A549 (cell line): ENCODE results near the gene PISD. TPM values are rescaled to one million over a fixed set of nuclear protein-coding genes. Genes with fewer than 3 reads are reported as not detected.

Source experiments
- ATAC-seq, 2 experiments: fragments of 200-7000 bp in 1 of 2; fragments of >200 bp in 1 of 2; cut with Nextera tagmentation in 1 of 2; cut with Tn5 transposase in 1 of 2; 3 replicates each; pipeline versions ENCODE4 v1.8.0 to v1.9.1; 2018 to 2020; ENCODE audit warnings: mild to moderate bottlenecking in 1 of 2, moderate library complexity in 1 of 2
- CTCF ChIA-PET: fragments of 300-600 bp; sonication (Branson Sonifier 250); formaldehyde crosslinking; extraction: SDS; loops from one replicate; lab custom pipeline; 2021; ENCODE audit warnings: antibody characterized with exemption, inconsistent platforms; lab: Yijun Ruan, JAX
- POLR2A ChIA-PET: fragments of 350-600 bp; formaldehyde crosslinking; extraction: SDS; loops from one replicate; lab custom pipeline; 2021; ENCODE audit warnings: antibody characterized with exemption, inconsistent platforms; lab: Yijun Ruan, JAX
- DNase-seq, 2 experiments: peaks; one replicate each; pipeline versions ENCODE4 v3.0.0 to v3.0.0-alpha.2; 2011 to 2016; ENCODE audit warnings: low read depth in 1 of 2, low spot score in 1 of 2
- FAIRE-seq: peaks from 2 replicates; lab custom pipeline; 2011; peaks lifted over from hg19 to GRCh38; lab: Jason Lieb, UNC
- H3K27ac ChIP-seq, 2 experiments: fragments of >200 bp; sonication (Bioruptor Twin); formaldehyde crosslinking; 3 replicates each; pipeline ENCODE4 v1.5.1; 2016 to 2017
- H3K4me1 ChIP-seq: fragments of >200 bp; sonication (Bioruptor Twin); formaldehyde crosslinking; 3 replicates; pipeline ENCODE4 v1.6.1; 2016
- H3K4me2 ChIP-seq: fragments of >200 bp; sonication (Bioruptor Twin); formaldehyde crosslinking; 3 replicates; pipeline ENCODE4 v1.6.1; 2016
- H3K4me3 ChIP-seq: fragments of >200 bp; sonication (Bioruptor Twin); formaldehyde crosslinking; 3 replicates; pipeline ENCODE4 v1.5.1; 2016
- H3K9me3 ChIP-seq: fragments of >200 bp; sonication (Bioruptor Twin); formaldehyde crosslinking; 3 replicates; pipeline ENCODE4 v1.6.1; 2016
- ATOH8 ChIP-seq: fragments of 250-450 bp; sonication (Bioruptor Pico); IDR thresholded peaks from 2 replicates; pipeline ENCODE4 v1.5.0; 2020; ENCODE audit warnings: low read depth, mild to moderate bottlenecking, moderate library complexity
- BHLHE40 ChIP-seq: IDR thresholded peaks from 2 replicates; pipeline ENCODE4 v1.6.1; 2012; ENCODE audit warnings: low read depth, low read length, inconsistent platforms
- CBX2 ChIP-seq: fragments of 200-600 bp; sonication (generic); IDR thresholded peaks from 2 replicates; pipeline ENCODE4 v1.6.1; 2016; ENCODE audit warnings: low read depth, mild to moderate bottlenecking, borderline replicate concordance
- E2F6 ChIP-seq: IDR thresholded peaks from 2 replicates; pipeline ENCODE4 v1.6.1; 2012; ENCODE audit warnings: low read depth, borderline replicate concordance
- EHMT2 ChIP-seq: fragments of 200-600 bp; sonication (generic); IDR thresholded peaks from 2 replicates; pipeline ENCODE4 v1.6.1; 2016; ENCODE audit warnings: antibody characterized with exemption, low read depth, mild to moderate bottlenecking, moderate library complexity
- FOSL2 ChIP-seq, 2 experiments: fragments of 450-650 bp in 1 of 2; fragments of >200 bp in 1 of 2; sonication (Bioruptor Twin) in 1 of 2; formaldehyde crosslinking; IDR thresholded peaks; 2 replicates each; pipeline versions ENCODE4 v1.5.0 to v1.6.1; 2016 to 2020; ENCODE audit warnings: mild to moderate bottlenecking in 1 of 2, moderate library complexity in 1 of 2
- GATA3 ChIP-seq: IDR thresholded peaks from 2 replicates; pipeline ENCODE4 v1.6.1; 2012; ENCODE audit warnings: borderline replicate concordance
- HOXB5 ChIP-seq: fragments of 250-450 bp; sonication (Bioruptor Pico); IDR thresholded peaks from 2 replicates; pipeline ENCODE4 v1.5.0; 2020; ENCODE audit warnings: mild to moderate bottlenecking, moderate library complexity
- JUNB ChIP-seq: fragments of >200 bp; sonication (Bioruptor Twin); formaldehyde crosslinking; IDR thresholded peaks from 2 replicates; pipeline ENCODE4 v1.6.1; 2016
- MAX ChIP-seq: IDR thresholded peaks from 2 replicates; pipeline ENCODE4 v1.6.1; 2012
- NFE2L2 ChIP-seq: fragments of 150-350 bp; conservative IDR thresholded peaks from 2 replicates; pipeline ENCODE4 v1.6.1; 2014; ENCODE audit warnings: low read length
- PBX3 ChIP-seq: IDR thresholded peaks from 2 replicates; pipeline ENCODE4 v1.6.1; 2012
- POLR2A ChIP-seq: IDR thresholded peaks from 2 replicates; pipeline ENCODE4 v1.6.1; 2012; ENCODE audit warnings: mild to moderate bottlenecking, low read length
- REST ChIP-seq: fragments of 200-600 bp; sonication (generic); IDR thresholded peaks from 2 replicates; pipeline ENCODE4 v1.6.1; 2016; ENCODE audit warnings: antibody characterized with exemption, mild to moderate bottlenecking, moderate library complexity
- SREBF2 ChIP-seq: fragments of 450-650 bp; IDR thresholded peaks from 2 replicates; pipeline ENCODE4 v1.6.1; 2014; ENCODE audit warnings: mild to moderate bottlenecking, moderate library complexity
- TFCP2L1 ChIP-seq: fragments of 250-450 bp; sonication (Bioruptor Pico); IDR thresholded peaks from 2 replicates; pipeline ENCODE4 v1.5.0; 2021; ENCODE audit warnings: mild to moderate bottlenecking
- USF2 ChIP-seq: fragments of 450-650 bp; IDR thresholded peaks from 2 replicates; pipeline ENCODE4 v1.6.1; 2014; ENCODE audit warnings: antibody characterized with exemption
- ZC3H11A ChIP-seq: fragments of 450-650 bp; IDR thresholded peaks from 2 replicates; pipeline ENCODE4 v1.6.1; 2014; ENCODE audit warnings: antibody characterized with exemption, mild to moderate bottlenecking
- ZFP36 ChIP-seq: fragments of 450-650 bp; IDR thresholded peaks from 2 replicates; pipeline ENCODE4 v1.6.1; 2014; ENCODE audit warnings: borderline replicate concordance; ENCODE audit not compliant: partially characterized antibody
- ZNF302 ChIP-seq: fragments of 250-450 bp; sonication (Bioruptor Pico); IDR thresholded peaks from 2 replicates; pipeline ENCODE4 v1.9.0; 2021; ENCODE audit warnings: inconsistent platforms, mild to moderate bottlenecking, moderate library complexity
- WGBS: methylation state at CpG from one replicate; pipeline ENCODE4 v1.1.6; 2017; ENCODE audit errors: missing lambda C conversion rate; 5-methylcytosine and 5-hydroxymethylcytosine counted together
- polyA plus RNA-seq, 4 experiments: library from polyadenylated mRNA; depleted of rRNA in 3 of 4; stranded (reverse); fragments of >200 nt; fragmentation: RNase III in 1 of 4; extraction: RNeasy Plus Mini Kit Qiagen cat#74134 plus additional on column Dnase treatment in 1 of 4; gene quantifications; 2 replicates in 3 of 4; 3 replicates in 1 of 4; pipeline ENCODE4 v1.2.3, GENCODE V29; 2011 to 2017

PISD gene
- polyA plus RNA-seq, 2 of the 4 experiments (the other 2 are of a cell fraction) = 11.0 to 17.3 TPM

- no peaks in the 10 kb centered on the region for H3K9me3 ChIP-seq
- FAIRE-seq = no peak
- peak overlapping the region; percentile 44 for H3K4me2 ChIP-seq
- ChIA-PET CTCF (no interaction called here), POLR2A (no interaction called here)
- peak overlapping the region in 1 of 2 experiments; percentile 76; a peak in 3 of 6 replicates for H3K27ac ChIP-seq
- peak; percentile 52 to 59 for ATAC-seq
- TF ChIP-seq EHMT2 (no peak), PBX3 (no peak), BHLHE40 (no peak), ZC3H11A (no peak), REST (no peak), GATA3 (peak; percentile 42; the same call in 1 of the 2 replicates), MAX (peak; percentile 34; the same call in 1 of the 2 replicates), SREBF2 (no peak), ZNF302 (CRISPR knock-in tag) (no peak), TFCP2L1 (CRISPR knock-in tag) (no peak), JUNB (peak; percentile 22; the same call in 1 of the 2 replicates), HOXB5 (CRISPR knock-in tag) (no peak), FOSL2 (IDR thresholded peaks at IDR 0.05) (no peak), FOSL2 (CRISPR knock-in tag; IDR thresholded peaks at IDR 0.05) (peak; percentile 44), USF2 (peak; percentile 24; the same call in 1 of the 2 replicates), POLR2A (no peak), CBX2 (no peak), E2F6 (no peak), ZFP36 (no peak), NFE2L2 (no peak)
- H3K4me3 ChIP-seq = no peak overlapping the region
- DNase-seq = peak; percentile 34 to 59
- peaks cover 35% of the 10 kb centered on the region for H3K4me1 ChIP-seq
- WGBS = 23% methylated on average over 6 of the region's 6 CpGs
Measured at GRCh38 chr22:31646186-31647019, 15.6 kb downstream of the PISD start.

- TF ChIP-seq ATOH8 (CRISPR knock-in tag) = no peak
- TF ChIP-seq ZNF302 (CRISPR knock-in tag) = no peak
- 96% methylated on average over 4 of the region's 4 CpGs for WGBS
- no peaks in the 10 kb centered on the region for H3K9me3 ChIP-seq
- H3K4me2 ChIP-seq = no peak overlapping the region
- no peak overlapping the region for H3K27ac ChIP-seq
- no peaks in the 10 kb centered on the region for H3K4me1 ChIP-seq
- DNase-seq (no peak), FAIRE-seq (no peak), ATAC-seq (no peak)
- H3K4me3 ChIP-seq = no peak overlapping the region
- ChIA-PET CTCF (interaction anchor here (0.6 kb wide), 1 partner anchor 251 kb away, joined by 3 read pairs; no protein-coding TSS in a partner anchor), POLR2A (interaction anchor here (1.2 kb wide), 1 partner anchor 22 kb away, joined by 6 read pairs; no protein-coding TSS in a partner anchor)
Measured at GRCh38 chr22:31639436-31640039, 22.5 kb downstream of the PISD start.
